Upper lobe of left lung (tissue), 4 donors: ENCODE data around the gene NUDT3.

Experiments used
- CTCF ChIP-seq, 6 experiments: fragments of 450-650 bp in 4 of 6; fragments of 200-600 bp in 2 of 6; sonication (generic) in 2 of 6; IDR thresholded peaks; one replicate each; pipeline ENCODE4 v1.5.1; 2016 to 2019; ENCODE audit warnings: antibody characterized with exemption in 6 of 6
- POLR2A ChIP-seq, 4 donors: fragments of 450-650 bp; IDR thresholded peaks; one replicate each; pipeline ENCODE4 v1.5.1; 2016 to 2017; ENCODE audit warnings: antibody characterized with exemption in 4 of 4, mild to moderate bottlenecking in 2 of 4
- POLR2AphosphoS5 ChIP-seq, 2 donors: sonication (generic); formaldehyde crosslinking; IDR thresholded peaks; one replicate each; pipeline ENCODE4 v1.5.1; 2017; ENCODE audit warnings: antibody characterized with exemption in 2 of 2

GRCh38 chr6:34301408-34301807 is 91.1 kb downstream of the NUDT3 start:
- peak in 1 of 2 donors; percentile 10 for TF ChIP-seq POLR2AphosphoS5 (IDR thresholded peaks at IDR 0.05)
- no peak for TF ChIP-seq CTCF (IDR thresholded peaks at IDR 0.05)
- TF ChIP-seq POLR2A (IDR thresholded peaks at IDR 0.05) = no peak
